WTC11 (cell line): ENCODE measurements around the gene NELFA. TPM values are rescaled to one million over a fixed set of nuclear protein-coding genes. Genes with fewer than 3 reads are reported as not detected.

Source experiments
- ATAC-seq: fragments of 200-7000 bp; cut with Tn5 transposase; 2 replicates; pipeline ENCODE4 v1.10.0; 2021; ENCODE audit warnings: mild to moderate bottlenecking, moderate library complexity
- CTCF ChIA-PET: fragments of 300-600 bp; sonication (Branson Sonifier 250); formaldehyde crosslinking; loops from one replicate; lab custom pipeline; 2021; ENCODE audit warnings: antibody characterized with exemption; lab: Charles Lee
- POLR2A ChIA-PET: fragments of 350-600 bp; sonication (Branson Sonifier 250); formaldehyde crosslinking; loops from one replicate; lab custom pipeline; 2021; ENCODE audit warnings: antibody characterized with exemption; lab: Charles Lee
- DNase-seq: peaks from one replicate; pipeline ENCODE4 v3.0.0; 2021; ENCODE audit warnings: low spot score
- H3K27ac Mint-ChIP-seq: 2 replicates; pipeline ENCODE4 v1.8.0; 2021; ENCODE audit warnings: mixed read lengths
- H3K27me3 Mint-ChIP-seq: 2 replicates; pipeline ENCODE4 v1.8.0; 2021; ENCODE audit warnings: low read depth, mild to moderate bottlenecking, moderate library complexity, mixed read lengths
- H3K36me3 Mint-ChIP-seq: 2 replicates; pipeline ENCODE4 v1.8.0; 2021; ENCODE audit warnings: mixed read lengths
- H3K4me1 Mint-ChIP-seq: 2 replicates; pipeline ENCODE4 v1.8.0; 2022; ENCODE audit warnings: mixed read lengths
- H3K4me3 Mint-ChIP-seq: 2 replicates; pipeline ENCODE4 v1.8.0; 2021; ENCODE audit warnings: mild to moderate bottlenecking, moderate library complexity, mixed read lengths
- H3K9me3 Mint-ChIP-seq: 2 replicates; pipeline ENCODE4 v1.8.0; 2021; ENCODE audit warnings: mixed read lengths
- FOXJ3 ChIP-seq: sonication (generic); formaldehyde crosslinking; IDR thresholded peaks from 2 replicates; pipeline ENCODE4 v1.9.0; 2021; ENCODE audit warnings: missing genetic modification reagents, mild to moderate bottlenecking, borderline replicate concordance
- FOXP4 ChIP-seq: sonication (generic); formaldehyde crosslinking; IDR thresholded peaks from 2 replicates; pipeline ENCODE4 v1.8.0; 2022; ENCODE audit warnings: mild to moderate bottlenecking, missing genetic modification reagents
- KAT7 ChIP-seq: sonication (generic); formaldehyde crosslinking; IDR thresholded peaks from 2 replicates; pipeline ENCODE4 v1.8.1; 2023; ENCODE audit warnings: missing genetic modification reagents, mild to moderate bottlenecking, borderline replicate concordance
- MYBL2 ChIP-seq: sonication (generic); formaldehyde crosslinking; IDR thresholded peaks from 2 replicates; pipeline ENCODE4 v1.8.1; 2023; ENCODE audit warnings: mild to moderate bottlenecking, moderate library complexity, missing genetic modification reagents
- NR3C1 ChIP-seq: sonication (generic); formaldehyde crosslinking; conservative IDR thresholded peaks from 2 replicates; pipeline ENCODE4 v1.8.1; 2023; ENCODE audit warnings: low read depth, mild to moderate bottlenecking, missing genetic modification reagents
- RELA ChIP-seq: sonication (generic); formaldehyde crosslinking; IDR thresholded peaks from 2 replicates; pipeline ENCODE4 v1.8.1; 2022; ENCODE audit warnings: missing genetic modification reagents, mild to moderate bottlenecking, borderline replicate concordance
- ZMAT4 ChIP-seq: fragments of 250-450 bp; sonication (Bioruptor Pico); IDR thresholded peaks from 2 replicates; pipeline ENCODE4 v1.9.0; 2021; ENCODE audit warnings: mild to moderate bottlenecking
- ZNF396 ChIP-seq: fragments of 250-450 bp; sonication (Bioruptor Pico); IDR thresholded peaks from 2 replicates; pipeline ENCODE4 v1.8.0; 2021; ENCODE audit warnings: mild to moderate bottlenecking, moderate library complexity, borderline replicate concordance
- microRNA-seq: library from miRNA; unstranded; fragments of <30 nt; microRNA quantifications from one replicate; pipeline ENCODE4 v1.2.0, GENCODE V29; 2022; ENCODE audit warnings: borderline number of aligned reads
- total RNA-seq: library from RNA; stranded (reverse); gene quantifications from 3 replicates; pipeline ENCODE4 v1.2.3, GENCODE V29; 2021
- TF ChIP-seq, protein P1 (sequence below): sonication (generic); formaldehyde crosslinking; IDR thresholded peaks from 2 replicates; pipeline ENCODE4 v1.8.0; 2022; ENCODE audit warnings: missing genetic modification reagents
- TF ChIP-seq, protein P2 (sequence below): sonication (generic); formaldehyde crosslinking; IDR thresholded peaks from 2 replicates; pipeline ENCODE4 v1.8.1; 2022; ENCODE audit warnings: low read depth, missing genetic modification reagents, borderline replicate concordance
- TF ChIP-seq, protein P3 (sequence below): sonication (generic); formaldehyde crosslinking; IDR thresholded peaks from 2 replicates; pipeline ENCODE4 v1.8.0; 2022; ENCODE audit warnings: mild to moderate bottlenecking, missing genetic modification reagents

NELFA gene
- total RNA-seq, 1 experiment from 2014 or later: 72.6 TPM

- TF ChIP-seq, protein P1, sequence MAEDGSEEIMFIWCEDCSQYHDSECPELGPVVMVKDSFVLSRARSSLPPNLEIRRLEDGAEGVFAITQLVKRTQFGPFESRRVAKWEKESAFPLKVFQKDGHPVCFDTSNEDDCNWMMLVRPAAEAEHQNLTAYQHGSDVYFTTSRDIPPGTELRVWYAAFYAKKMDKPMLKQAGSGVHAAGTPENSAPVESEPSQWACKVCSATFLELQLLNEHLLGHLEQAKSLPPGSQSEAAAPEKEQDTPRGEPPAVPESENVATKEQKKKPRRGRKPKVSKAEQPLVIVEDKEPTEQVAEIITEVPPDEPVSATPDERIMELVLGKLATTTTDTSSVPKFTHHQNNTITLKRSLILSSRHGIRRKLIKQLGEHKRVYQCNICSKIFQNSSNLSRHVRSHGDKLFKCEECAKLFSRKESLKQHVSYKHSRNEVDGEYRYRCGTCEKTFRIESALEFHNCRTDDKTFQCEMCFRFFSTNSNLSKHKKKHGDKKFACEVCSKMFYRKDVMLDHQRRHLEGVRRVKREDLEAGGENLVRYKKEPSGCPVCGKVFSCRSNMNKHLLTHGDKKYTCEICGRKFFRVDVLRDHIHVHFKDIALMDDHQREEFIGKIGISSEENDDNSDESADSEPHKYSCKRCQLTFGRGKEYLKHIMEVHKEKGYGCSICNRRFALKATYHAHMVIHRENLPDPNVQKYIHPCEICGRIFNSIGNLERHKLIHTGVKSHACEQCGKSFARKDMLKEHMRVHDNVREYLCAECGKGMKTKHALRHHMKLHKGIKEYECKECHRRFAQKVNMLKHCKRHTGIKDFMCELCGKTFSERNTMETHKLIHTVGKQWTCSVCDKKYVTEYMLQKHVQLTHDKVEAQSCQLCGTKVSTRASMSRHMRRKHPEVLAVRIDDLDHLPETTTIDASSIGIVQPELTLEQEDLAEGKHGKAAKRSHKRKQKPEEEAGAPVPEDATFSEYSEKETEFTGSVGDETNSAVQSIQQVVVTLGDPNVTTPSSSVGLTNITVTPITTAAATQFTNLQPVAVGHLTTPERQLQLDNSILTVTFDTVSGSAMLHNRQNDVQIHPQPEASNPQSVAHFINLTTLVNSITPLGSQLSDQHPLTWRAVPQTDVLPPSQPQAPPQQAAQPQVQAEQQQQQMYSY: no peak
- no peak for TF ChIP-seq RELA (CRISPR knock-in tag)
- TF ChIP-seq FOXJ3 (CRISPR knock-in tag): no peak
- TF ChIP-seq, protein P2, sequence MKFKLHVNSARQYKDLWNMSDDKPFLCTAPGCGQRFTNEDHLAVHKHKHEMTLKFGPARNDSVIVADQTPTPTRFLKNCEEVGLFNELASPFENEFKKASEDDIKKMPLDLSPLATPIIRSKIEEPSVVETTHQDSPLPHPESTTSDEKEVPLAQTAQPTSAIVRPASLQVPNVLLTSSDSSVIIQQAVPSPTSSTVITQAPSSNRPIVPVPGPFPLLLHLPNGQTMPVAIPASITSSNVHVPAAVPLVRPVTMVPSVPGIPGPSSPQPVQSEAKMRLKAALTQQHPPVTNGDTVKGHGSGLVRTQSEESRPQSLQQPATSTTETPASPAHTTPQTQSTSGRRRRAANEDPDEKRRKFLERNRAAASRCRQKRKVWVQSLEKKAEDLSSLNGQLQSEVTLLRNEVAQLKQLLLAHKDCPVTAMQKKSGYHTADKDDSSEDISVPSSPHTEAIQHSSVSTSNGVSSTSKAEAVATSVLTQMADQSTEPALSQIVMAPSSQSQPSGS (CRISPR knock-in tag): no peak
- no peak for TF ChIP-seq MYBL2
- no peak for TF ChIP-seq FOXP4
- TF ChIP-seq KAT7 (CRISPR knock-in tag): no peak
- TF ChIP-seq ZMAT4: no peak
- TF ChIP-seq ZNF396 (CRISPR knock-in tag): no peak
Observed at GRCh38 chr4:1933700-1934099, 75.1 kb downstream of the NELFA start (continued).

DNA sequence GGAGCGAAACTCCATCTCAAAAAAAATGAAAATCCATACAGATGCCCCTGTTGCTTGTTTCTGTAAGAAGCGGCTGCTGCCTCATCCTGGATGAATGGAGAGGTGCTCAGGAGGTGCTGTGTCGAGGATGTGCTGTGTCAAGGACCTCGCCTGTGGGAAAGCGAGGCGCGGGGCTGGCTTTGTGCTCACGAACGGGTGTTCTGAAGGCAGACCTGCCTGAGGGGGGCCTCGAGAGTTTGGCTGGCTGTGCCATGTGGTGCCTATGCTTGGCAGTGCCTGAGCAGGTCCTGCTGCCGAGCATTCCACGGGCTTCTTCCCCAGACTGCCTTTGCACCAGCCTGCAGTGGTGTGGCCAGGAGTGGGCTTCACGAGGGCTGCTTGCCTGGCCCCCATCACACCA is 76.0 kb downstream of the NELFA start:
- ChIA-PET POLR2A (interaction anchor here (0.7 kb wide), 1 partner anchor 152 kb away, joined by 3 read pairs; no protein-coding TSS in a partner anchor), CTCF (no interaction called here)
- no peak for ATAC-seq
- Mint-ChIP-seq H3K4me3 (no peak overlapping the region), H3K4me1 (no peaks in the 10 kb centered on the region), H3K27ac (no peak overlapping the region), H3K9me3 (no peaks in the 10 kb centered on the region), H3K36me3 (peaks cover 27% of the 10 kb centered on the region), H3K27me3 (no peaks in the 10 kb centered on the region)
- DNase-seq: no peak
- no peak for TF ChIP-seq NR3C1 (CRISPR knock-in tag)
- TF ChIP-seq, protein P3, sequence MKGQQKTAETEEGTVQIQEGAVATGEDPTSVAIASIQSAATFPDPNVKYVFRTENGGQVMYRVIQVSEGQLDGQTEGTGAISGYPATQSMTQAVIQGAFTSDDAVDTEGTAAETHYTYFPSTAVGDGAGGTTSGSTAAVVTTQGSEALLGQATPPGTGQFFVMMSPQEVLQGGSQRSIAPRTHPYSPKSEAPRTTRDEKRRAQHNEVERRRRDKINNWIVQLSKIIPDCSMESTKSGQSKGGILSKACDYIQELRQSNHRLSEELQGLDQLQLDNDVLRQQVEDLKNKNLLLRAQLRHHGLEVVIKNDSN (CRISPR knock-in tag): no peak

Small RNA genes lying within 50 kb of the gene (microRNA-seq; reads per million reads assigned to microRNA genes)
- gene MIR943: not detected

Other genes with a start within 250 kb of the NELFA start
- gene FGFR3, start 215.7 kb downstream of the NELFA start, total RNA-seq: 18.2 to 19.9 TPM (median 19.7 TPM) in 3 replicates
- 45.0 to 66.7 TPM (median 47.7 TPM) in 3 replicates for gene LETM1, start 152.8 kb downstream of the NELFA start, total RNA-seq
- gene NSD2, start 137.6 kb downstream of the NELFA start, total RNA-seq: 113 to 128 TPM (median 119 TPM) in 3 replicates
- gene NAT8L, start 50.4 kb upstream of the NELFA start, total RNA-seq: 19.7 to 20.2 TPM (median 20.0 TPM) in 3 replicates
- 11.9 to 14.7 TPM (median 12.4 TPM) in 3 replicates for gene HAUS3, start 233.1 kb upstream of the NELFA start, total RNA-seq
- gene POLN, start 233.1 kb upstream of the NELFA start, total RNA-seq: 2.5 to 3.5 TPM (median 2.8 TPM) in 3 replicates